ENCODE data around the gene RPF1. TPM values are rescaled to one million over a fixed set of nuclear protein-coding genes. Genes with fewer than 3 reads are reported as not detected.
"Not testable (repeated sequence)": the region's sequence is repeated elsewhere in the genome, so short reads cannot be mapped to it uniquely, and the experiment has no call there.

RPF1 gene
- total and polyA plus RNA-seq, 2 experiments from 2014 or later: 31.5 to 35.3 TPM

- H4K20me1 ChIP-seq (ENCODE audit: insufficient read depth, poor library complexity, severe bottlenecking): peaks cover 36% of the 10 kb centered on the region
- H3K9me2 ChIP-seq (replicated peaks; ENCODE audit: insufficient read depth): no peaks in the 10 kb centered on the region
- no peaks in the 10 kb centered on the region for H3K36me3 ChIP-seq (replicated peaks; ENCODE audit: insufficient read depth, low read depth)
- no peaks in the 10 kb centered on the region for H3K9me3 ChIP-seq (ENCODE audit: low read depth)
- H3K4me1 ChIP-seq (ENCODE audit: insufficient read depth): peaks cover 20% of the 10 kb centered on the region
- peak within 1 kb of the TSS; percentile 84 for H3K4me2 ChIP-seq
- 3% methylated on average over 39 of the region's 60 CpGs for WGBS (ENCODE audit: low lambda C conversion rate, missing lambda C conversion rate)
- TF ChIP-seq EZH2 (IDR thresholded peaks at IDR 0.05; ENCODE audit: borderline replicate concordance) (no peak), CTCF (IDR thresholded peaks at IDR 0.05; ENCODE audit: poor library complexity) (no peak), EZH2phosphoT487 (IDR thresholded peaks at IDR 0.05; ENCODE audit: low read depth, severe bottlenecking, unreplicated experiment) (no peak)
- DNase-seq (ENCODE audit: low spot score): peak; percentile 99
- peak within 1 kb of the TSS; percentile 98 for H3K27ac ChIP-seq
- peak within 1 kb of the TSS; percentile 95 for H3K4me3 ChIP-seq
- H2AFZ ChIP-seq: peak within 1 kb of the TSS; percentile 69
- no peaks in the 10 kb centered on the region for H3K27me3 ChIP-seq
- H3K79me2 ChIP-seq: peaks cover 57% of the 10 kb centered on the region
Observed at GRCh38 chr1:84506002-84506728, 27.1 kb downstream of the RPF1 start, which contains the start of the genes GNG5 and SPATA1. Gene GNG5, minus strand, starts transcription at chr1:84506581. Its CDS starts 490 bp downstream, at chr1:84506091. Gene SPATA1, plus strand, starts transcription at chr1:84506386. Its CDS starts 9,974 bp downstream, at chr1:84516360.

- 16% methylated on average over 26 of the region's 26 CpGs for WGBS (ENCODE audit: low lambda C conversion rate, missing lambda C conversion rate)
- Histone ChIP-seq H3K36me3 (replicated peaks; ENCODE audit: insufficient read depth, low read depth) (no peaks in the 10 kb centered on the region), H3K4me3 (peak overlapping the region; percentile 79), H3K9me3 (ENCODE audit: low read depth) (no peaks in the 10 kb centered on the region), H3K9me2 (replicated peaks; ENCODE audit: insufficient read depth) (no peaks in the 10 kb centered on the region), H4K20me1 (ENCODE audit: insufficient read depth, poor library complexity, severe bottlenecking) (peaks cover 30% of the 10 kb centered on the region), H2AFZ (peak overlapping the region; percentile 69), H3K27ac (peak overlapping the region; percentile 98), H3K4me2 (peak overlapping the region; percentile 84), H3K27me3 (no peaks in the 10 kb centered on the region), H3K79me2 (peaks cover 50% of the 10 kb centered on the region), H3K4me1 (ENCODE audit: insufficient read depth) (peaks cover 20% of the 10 kb centered on the region)
- no peak for TF ChIP-seq CTCF (IDR thresholded peaks at IDR 0.05; ENCODE audit: poor library complexity)
- no peak for TF ChIP-seq EZH2phosphoT487 (IDR thresholded peaks at IDR 0.05; ENCODE audit: low read depth, severe bottlenecking, unreplicated experiment)
- no peak for TF ChIP-seq EZH2 (IDR thresholded peaks at IDR 0.05; ENCODE audit: borderline replicate concordance)
- DNase-seq (ENCODE audit: low spot score): no peak
Observed at GRCh38 chr1:84506729-84507453, 27.8 kb downstream of the RPF1 start.

GRCh38 chr1:84507887-84508286, 28.8 kb downstream of the RPF1 start:
- not testable (repeated sequence) for H3K4me3 ChIP-seq; DNase-seq (ENCODE audit: low spot score); H3K9me3 ChIP-seq (ENCODE audit: low read depth); H3K36me3 ChIP-seq (replicated peaks; ENCODE audit: insufficient read depth, low read depth); H3K9me2 ChIP-seq (replicated peaks; ENCODE audit: insufficient read depth); H2AFZ ChIP-seq; H3K27me3 ChIP-seq
- H3K79me2 ChIP-seq: peaks cover 40% of the 10 kb centered on the region
- peak overlapping the region; percentile 84 for H3K4me2 ChIP-seq
- WGBS (ENCODE audit: low lambda C conversion rate, missing lambda C conversion rate): 95% methylated on average over 14 of the region's 14 CpGs
- H3K4me1 ChIP-seq (ENCODE audit: insufficient read depth): peaks cover 15% of the 10 kb centered on the region
- peaks cover 20% of the 10 kb centered on the region for H4K20me1 ChIP-seq (ENCODE audit: insufficient read depth, poor library complexity, severe bottlenecking)
- peak overlapping the region; percentile 98 for H3K27ac ChIP-seq

GRCh38 chr1:84508510-84508909, 29.4 kb downstream of the RPF1 start:
- H4K20me1 ChIP-seq (ENCODE audit: insufficient read depth, poor library complexity, severe bottlenecking): peaks cover 14% of the 10 kb centered on the region
- no peaks in the 10 kb centered on the region for H3K9me3 ChIP-seq (ENCODE audit: low read depth)
- H3K27ac ChIP-seq: no peak overlapping the region
- no peak overlapping the region for H3K4me2 ChIP-seq
- TF ChIP-seq CTCF (IDR thresholded peaks at IDR 0.05; ENCODE audit: poor library complexity) (no peak), EZH2 (IDR thresholded peaks at IDR 0.05; ENCODE audit: borderline replicate concordance) (no peak), EZH2phosphoT487 (IDR thresholded peaks at IDR 0.05; ENCODE audit: low read depth, severe bottlenecking, unreplicated experiment) (no peak)
- peaks cover 10% of the 10 kb centered on the region for H3K4me1 ChIP-seq (ENCODE audit: insufficient read depth)
- no peak overlapping the region for H2AFZ ChIP-seq
- no peak overlapping the region for H3K4me3 ChIP-seq
- DNase-seq (ENCODE audit: low spot score): no peak
- H3K79me2 ChIP-seq: peaks cover 34% of the 10 kb centered on the region
- H3K27me3 ChIP-seq: no peaks in the 10 kb centered on the region
- WGBS (ENCODE audit: low lambda C conversion rate, missing lambda C conversion rate): 100% methylated on average over 1 of the region's 1 CpG
- no peaks in the 10 kb centered on the region for H3K36me3 ChIP-seq (replicated peaks; ENCODE audit: insufficient read depth, low read depth)
- no peaks in the 10 kb centered on the region for H3K9me2 ChIP-seq (replicated peaks; ENCODE audit: insufficient read depth)

All from hepatocyte (in vitro differentiated cells).